Smooth muscle cell of trachea (primary cell): Measurements from ENCODE around the gene CNNM1. TPM values are rescaled to one million over a fixed set of nuclear protein-coding genes. Genes with fewer than 3 reads are reported as not detected.

ENCODE experiments used
- total RNA-seq: library from RNA; depleted of rRNA; stranded (reverse); fragments of >200 nt; gene quantifications from 2 replicates; pipeline ENCODE4 v1.2.1, GENCODE V29; 2014

CNNM1 gene
- total RNA-seq, result 0.15 and 0.33 TPM in 2 replicates

GRCh38 chr10:99329304-99329553 is at the start of gene CNNM1:
TSS of gene CNNM1 (plus strand) at chr10:99329356. CDS start at chr10:99329388, 32 bp downstream.

GRCh38 chr10:99430451-99431189 is 101.5 kb downstream of the CNNM1 start, which contains the start of gene GOT1:
TSS of gene GOT1 (minus strand) at chr10:99430624. CDS start at chr10:99430565, 59 bp downstream.

Other genes starting within 250 kb of the CNNM1 start
- gene HPSE2, start 93.5 kb upstream of the CNNM1 start, total RNA-seq, result not detected in 2 replicates
- 25.6 and 25.8 TPM in 2 replicates for gene GOT1, start 101.3 kb downstream of the CNNM1 start, total RNA-seq
- not detected in 2 replicates for gene NKX2-3, start 203.6 kb downstream of the CNNM1 start, total RNA-seq